NCI-H2196 treated with DMSO at 0.1 percent for 48 hours (cell line): Measurements from ENCODE around the gene GGTA1.
A peak's percentile ranks its signal among the peaks of the same experiment; 100 is the strongest.

Experiments
- DNase-seq: peaks from one replicate; lab custom pipeline; 2025; ENCODE audit not compliant: unreplicated experiment; lab: John Stamatoyannopoulos, UW

GGTA1 gene

GRCh38 chr9:121500165-121500478 is 478 bp upstream of the GGTA1 start:
- DNase-seq, result no peak

DNA sequence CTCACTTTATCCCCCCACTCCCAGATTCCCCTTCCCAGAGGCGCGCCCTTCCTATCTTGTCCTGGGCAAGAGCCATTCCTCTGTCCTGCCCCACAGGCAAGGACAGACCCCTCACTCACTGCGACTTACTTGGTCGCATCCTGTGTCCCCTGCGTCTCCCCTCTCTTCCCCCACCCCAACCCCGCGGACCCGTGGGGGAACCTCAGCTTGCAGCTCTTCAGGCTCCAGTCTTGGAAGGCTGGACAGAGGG is 542 bp downstream of the GGTA1 start:
- no peak for DNase-seq

DNA sequence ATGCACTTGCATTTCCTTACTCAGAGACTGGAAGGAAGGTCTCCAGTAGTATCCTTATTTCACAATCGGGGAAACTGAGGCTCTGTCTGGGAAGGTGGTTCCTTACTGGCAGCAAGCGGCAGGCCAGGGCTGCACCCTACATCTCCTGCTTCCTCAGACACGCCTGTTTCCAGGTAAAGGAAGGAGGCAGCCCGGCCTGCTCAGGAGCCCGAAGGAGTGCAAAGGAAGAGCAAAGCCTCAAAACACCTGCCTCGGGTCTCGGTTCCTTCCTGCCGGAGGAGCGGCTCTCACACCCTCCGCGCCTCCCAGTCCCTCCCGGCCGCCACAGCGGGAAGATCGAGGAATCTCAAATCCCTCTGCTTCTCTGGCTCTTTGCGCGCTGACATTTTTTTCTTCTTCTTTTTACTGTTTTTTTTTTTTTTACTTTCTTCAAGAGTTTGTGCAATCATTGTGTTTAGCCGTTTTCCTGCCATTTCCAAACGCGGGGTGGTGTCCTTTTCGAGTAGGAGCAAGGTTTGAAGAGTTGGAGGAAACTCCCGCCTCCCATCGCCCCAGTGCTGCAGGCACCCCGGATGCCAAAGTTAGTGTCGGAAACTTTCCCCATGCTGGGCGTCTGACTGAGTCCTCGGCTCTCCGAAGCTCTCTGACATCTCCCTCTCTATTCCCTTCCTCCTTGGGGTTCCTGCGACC is 1.0 kb downstream of the GGTA1 start:
- DNase-seq, result no peak

DNA sequence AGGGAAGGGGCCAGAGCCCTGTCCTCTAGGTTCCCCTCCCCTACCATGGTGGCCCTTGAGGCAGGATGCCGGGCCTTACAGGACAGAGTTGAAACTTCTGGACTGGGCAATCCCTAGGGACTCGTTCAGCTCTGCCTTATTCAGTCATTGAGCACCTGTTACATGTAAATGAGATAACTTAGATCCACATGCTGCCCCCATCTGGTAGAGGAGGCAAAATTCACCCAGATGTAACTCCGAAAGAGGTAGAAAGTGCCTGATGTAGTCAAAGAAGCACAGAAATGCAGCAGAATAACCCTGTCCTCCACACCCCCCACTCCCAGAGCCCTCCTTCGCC is 1.5 kb downstream of the GGTA1 start:
- peak; percentile 71 for DNase-seq

GRCh38 chr9:121495976-121496375 is 3.7 kb downstream of the GGTA1 start:
- DNase-seq, result no peak

GRCh38 chr9:121494192-121494591 is 5.5 kb downstream of the GGTA1 start:
- no peak for DNase-seq

DNA sequence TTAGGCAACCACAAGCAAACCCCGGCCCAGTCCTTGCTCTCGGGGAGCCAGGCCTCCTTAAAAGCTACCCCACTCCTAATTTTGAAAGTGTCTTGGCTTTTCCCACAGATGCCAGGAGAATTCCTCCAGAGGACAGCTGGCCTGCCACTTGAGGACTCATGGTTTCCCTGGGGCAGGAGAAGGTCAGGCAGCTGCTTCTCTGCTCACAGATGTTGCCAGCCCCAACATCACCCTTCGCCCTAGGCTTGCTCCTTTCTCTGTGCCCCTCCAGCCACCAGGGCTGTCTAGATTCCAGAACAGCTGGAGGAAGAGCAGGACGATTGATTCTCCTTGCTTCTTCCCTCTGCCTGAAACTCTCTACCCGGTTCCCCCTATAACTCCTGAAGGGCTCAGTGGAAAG is 8.5 kb downstream of the GGTA1 start:
- no peak for DNase-seq

GRCh38 chr9:121489344-121489743 is 10.3 kb downstream of the GGTA1 start:
- no peak for DNase-seq

DNA sequence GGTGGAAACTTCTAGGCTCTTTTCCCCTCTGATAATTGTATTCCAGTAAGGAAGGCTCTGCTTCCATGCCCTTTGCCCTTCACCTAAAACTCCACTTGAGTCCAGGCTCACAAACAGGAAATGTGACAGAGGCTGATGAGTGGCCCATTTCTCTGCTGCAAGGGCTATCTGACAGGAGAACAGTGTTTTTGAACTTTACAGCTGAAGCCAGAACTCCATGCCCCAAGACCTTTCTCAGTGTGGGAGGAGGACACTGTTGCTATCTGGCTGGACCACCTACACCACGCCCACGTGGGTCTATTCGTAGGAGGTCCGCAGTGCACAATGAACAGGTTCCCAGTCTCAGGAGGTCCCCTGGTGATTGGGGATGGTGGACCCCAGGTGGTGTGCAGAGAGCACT is 13.6 kb downstream of the GGTA1 start:
- DNase-seq, result no peak

GRCh38 chr9:121485623-121486022 is 14.0 kb downstream of the GGTA1 start:
- DNase-seq, result no peak

DNA sequence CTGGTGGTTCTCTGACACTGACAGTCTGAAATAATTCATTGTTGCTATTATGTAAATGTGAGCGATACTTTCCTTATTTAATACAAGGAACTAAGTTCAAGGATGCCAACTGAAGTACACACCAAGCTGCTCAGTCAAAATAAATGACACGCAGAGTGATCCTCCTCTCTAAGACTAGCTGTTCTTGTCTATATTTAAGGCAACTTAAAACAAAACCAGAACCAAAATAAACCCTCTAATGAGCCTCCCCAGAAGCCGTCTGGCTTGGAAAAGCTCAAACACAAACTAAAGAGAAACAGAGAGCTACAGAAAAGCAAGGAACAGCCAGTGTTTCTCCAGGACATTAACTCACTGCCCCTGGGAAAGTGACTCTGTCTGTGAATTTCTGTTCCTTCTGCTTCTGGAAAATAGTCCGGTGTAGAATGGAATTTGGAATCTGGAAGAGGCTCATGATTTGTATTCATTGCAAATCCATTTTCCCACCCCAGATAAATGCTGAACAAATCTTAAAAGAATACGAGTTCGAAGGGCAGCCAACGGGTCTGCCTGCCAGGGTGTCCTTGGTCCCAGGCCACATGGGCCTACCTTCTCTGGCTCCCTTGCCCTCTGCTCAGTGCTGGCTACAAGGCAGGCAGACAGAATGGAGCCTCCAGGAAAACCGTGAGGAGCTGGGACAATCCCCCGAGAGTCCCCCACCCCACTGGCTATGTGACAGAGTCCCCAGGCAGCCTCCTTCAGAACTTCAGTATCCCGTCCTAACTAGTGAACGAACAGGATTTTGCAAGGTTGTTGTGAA is 14.8 kb downstream of the GGTA1 start:
- no peak for DNase-seq

DNA sequence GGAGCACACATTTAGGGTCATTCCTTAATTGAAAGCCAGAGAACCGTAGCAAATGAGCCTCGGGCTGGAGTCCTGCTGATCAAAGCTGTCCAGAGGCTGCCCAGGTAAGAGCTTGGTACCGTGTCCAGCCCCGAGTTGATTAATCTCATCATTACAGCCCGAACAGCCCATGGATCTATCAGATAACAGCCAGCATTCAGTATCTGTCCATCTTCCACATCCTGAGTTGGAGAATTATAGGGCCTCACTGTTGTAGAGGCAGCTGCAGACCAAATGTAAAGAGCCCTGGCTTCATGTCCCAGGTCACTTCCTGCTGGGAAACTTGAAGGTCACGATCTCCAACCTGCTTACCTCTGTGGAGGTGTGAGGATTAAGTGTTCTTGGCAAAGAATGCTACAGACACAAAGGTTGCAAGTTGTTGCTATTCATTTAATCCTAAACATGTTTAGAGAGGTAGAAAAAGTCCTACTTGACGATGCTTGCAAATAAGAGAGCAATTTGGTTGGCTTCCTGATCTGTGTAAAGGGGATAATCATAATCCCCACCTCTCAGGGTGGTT is 16.1 kb downstream of the GGTA1 start:
- DNase-seq, result no peak

DNA sequence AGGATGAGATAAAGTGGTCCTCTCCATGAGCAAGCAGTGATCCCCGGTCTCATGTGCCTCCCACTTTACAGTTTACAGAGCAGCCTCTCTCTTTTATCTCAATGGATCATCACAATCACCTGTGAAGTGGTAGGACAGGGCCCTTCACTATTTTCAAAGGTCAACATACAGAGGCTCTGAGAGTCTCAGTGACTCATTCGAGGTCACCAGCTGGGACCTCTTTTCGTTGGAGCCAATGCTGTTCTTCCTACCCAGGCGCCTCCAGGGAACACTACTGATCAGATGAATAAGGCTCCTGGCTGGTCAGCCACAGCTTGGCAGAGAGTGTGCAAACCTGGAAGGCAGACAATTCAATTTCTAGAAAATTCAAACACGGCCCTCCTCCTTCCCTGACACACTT is 16.6 kb downstream of the GGTA1 start:
- peak; percentile 61 for DNase-seq

DNA sequence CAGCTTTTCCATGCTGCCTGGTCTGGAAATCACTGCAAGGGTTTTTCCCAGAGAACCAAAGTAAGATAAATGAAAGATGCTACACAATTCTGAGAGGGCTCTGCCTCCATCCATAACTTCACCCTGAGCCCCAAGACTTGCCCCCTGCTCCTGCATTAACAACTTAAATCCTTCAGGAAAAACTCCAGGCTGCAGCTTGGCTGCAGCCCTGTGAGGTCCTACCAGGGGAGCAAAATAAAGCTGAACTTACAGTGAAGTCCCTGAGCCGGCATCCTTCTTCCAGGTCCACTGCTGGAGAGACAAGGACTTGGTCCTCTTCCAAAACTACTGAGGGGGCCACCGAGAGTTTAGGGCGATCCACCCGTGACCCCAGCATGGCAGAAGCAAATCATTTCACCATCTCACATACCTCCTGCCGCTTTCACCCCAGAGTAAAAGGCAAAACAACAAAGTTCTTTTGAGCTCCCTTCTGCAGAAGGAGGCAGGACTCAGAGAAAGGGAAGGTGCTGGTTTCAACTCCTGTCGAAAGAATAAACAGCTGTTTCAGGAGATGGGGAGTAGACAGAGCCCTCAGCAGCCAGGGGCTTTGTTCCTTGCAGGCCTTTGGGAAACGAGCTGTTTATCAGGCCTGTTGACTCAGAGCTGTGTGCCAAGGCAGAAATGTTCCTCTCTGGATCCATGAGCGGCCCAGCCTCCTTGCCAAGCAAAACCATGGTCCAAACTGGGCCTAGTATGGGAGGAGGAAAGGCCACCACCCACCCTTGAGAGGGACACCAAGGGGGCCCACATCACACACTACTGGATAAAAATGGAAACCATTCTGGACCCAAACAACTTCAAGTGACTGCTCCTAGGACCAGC is 20.6 kb downstream of the GGTA1 start:
- DNase-seq, result no peak

- DNase-seq, result no peak
These were observed 23.5 kb downstream of the GGTA1 start for GRCh38 chr9:121476156-121476555.

DNA sequence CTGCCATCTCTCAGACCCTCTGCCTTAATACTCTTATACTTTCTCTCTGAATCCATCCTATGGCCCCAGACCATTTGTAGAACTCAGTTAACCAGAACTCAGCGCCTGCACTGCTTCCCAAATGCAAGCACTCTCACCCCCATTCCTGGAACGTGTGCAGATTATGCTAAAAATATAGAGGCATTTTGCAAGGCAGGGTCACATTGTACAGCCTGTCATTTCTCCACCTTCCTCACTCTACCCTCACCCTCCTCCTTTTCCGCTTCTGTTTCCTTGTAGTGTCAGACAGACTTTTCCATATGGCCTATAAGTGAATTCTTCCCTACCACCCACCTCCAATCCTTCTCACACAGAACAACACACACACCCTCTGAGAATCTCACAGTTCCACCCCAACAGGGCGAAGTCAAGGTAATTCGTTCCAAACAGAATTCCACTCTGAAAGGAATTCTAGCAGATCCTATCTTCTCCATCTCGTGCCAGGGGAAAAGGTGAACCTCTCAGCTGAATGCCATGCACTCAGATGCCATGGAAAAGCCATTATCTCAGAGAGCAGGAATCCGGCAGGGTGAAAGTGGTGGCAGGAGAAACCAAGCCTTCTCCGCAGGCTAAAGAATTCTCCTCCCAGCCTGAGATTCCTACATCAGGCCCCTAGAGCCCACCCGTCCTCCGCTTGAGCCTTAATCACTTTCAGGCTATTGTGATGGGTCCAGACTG is 25.3 kb downstream of the GGTA1 start:
- no peak for DNase-seq

DNA sequence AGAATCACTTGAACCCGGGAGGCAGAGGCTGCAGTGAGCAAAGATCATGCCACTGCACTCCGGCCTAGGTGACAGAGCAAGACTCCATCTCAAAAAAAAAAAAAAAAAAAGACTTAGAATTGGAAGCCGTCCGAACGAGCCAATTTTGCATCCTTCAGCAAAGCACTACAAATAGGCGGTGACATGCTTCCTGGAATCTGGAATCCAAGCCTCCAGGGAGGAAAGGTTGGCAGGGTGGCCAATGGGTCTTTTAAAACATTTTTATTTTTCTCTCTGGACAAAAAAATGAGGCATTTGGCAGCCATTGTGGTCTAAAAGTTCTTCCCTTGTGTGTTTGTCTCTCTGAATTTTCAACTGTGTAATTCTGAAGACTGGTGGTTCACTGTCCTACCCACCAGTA is 26.4 kb downstream of the GGTA1 start:
- no peak for DNase-seq

GRCh38 chr9:121472446-121472845 is 27.2 kb downstream of the GGTA1 start:
- no peak for DNase-seq

- DNase-seq, result no peak
These were observed 33.5 kb downstream of the GGTA1 start for GRCh38 chr9:121466142-121466541.

- DNase-seq, result no peak
These were observed 34.7 kb downstream of the GGTA1 start for GRCh38 chr9:121464968-121465367.

GRCh38 chr9:121463026-121463807 is 36.4 kb downstream of the GGTA1 start:
- DNase-seq, result no peak
